Activated CD4-positive, CD25-positive, alpha-beta regulatory T cell treated with anti-CD3 and anti-CD28 coated beads, Interleukin-2, amount 50 U/mL, for 24 hours (primary cell): ENCODE measurements around the gene SHH.
"Not testable (repeated sequence)": the region's sequence is repeated elsewhere in the genome, so short reads cannot be mapped to it uniquely, and the experiment has no call there.

Experiments
- ATAC-seq, 2 donors: fragments of 150-1000 bp; cut with Tn5 transposase; one replicate each; pipeline ENCODE4 v1.10.0; 2021; ENCODE audit warnings: mild to moderate bottlenecking in 1 of 2, moderate library complexity in 1 of 2

The SHH gene

GRCh38 chr7:155842496-155843265 lies 30.4 kb upstream of the SHH start:
- no peak for ATAC-seq

- ATAC-seq: no peak
Observed at GRCh38 chr7:155840909-155841308, 28.6 kb upstream of the SHH start.

- ATAC-seq: no peak
Observed at GRCh38 chr7:155840262-155840885, 28.1 kb upstream of the SHH start.

- no peak for ATAC-seq
Observed at GRCh38 chr7:155839461-155839860, 27.2 kb upstream of the SHH start.

DNA sequence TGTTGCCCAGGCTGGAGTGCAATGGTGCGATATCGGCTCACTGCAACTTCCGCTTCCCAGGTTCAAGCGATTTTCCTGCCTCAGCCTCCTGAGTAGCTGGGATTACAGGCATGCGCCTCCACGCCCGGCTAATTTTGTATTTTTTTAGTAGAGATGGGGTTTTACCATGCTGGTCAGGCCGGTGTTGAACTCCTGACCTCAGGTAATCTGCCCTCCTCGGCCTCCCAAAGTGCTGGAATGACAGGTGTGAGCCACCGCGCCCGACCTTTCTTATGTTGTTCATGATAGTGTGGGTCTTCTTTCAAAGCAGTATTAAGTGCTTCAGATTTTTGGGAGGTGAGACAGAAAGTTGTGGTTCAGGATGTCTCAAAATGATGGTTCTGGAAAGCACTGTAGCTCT lies 26.0 kb upstream of the SHH start:
- ATAC-seq: not testable (repeated sequence)

GRCh38 chr7:155837126-155837479 lies 24.8 kb upstream of the SHH start:
- no peak for ATAC-seq

GRCh38 chr7:155836216-155837125 lies 24.2 kb upstream of the SHH start:
- no peak for ATAC-seq

DNA sequence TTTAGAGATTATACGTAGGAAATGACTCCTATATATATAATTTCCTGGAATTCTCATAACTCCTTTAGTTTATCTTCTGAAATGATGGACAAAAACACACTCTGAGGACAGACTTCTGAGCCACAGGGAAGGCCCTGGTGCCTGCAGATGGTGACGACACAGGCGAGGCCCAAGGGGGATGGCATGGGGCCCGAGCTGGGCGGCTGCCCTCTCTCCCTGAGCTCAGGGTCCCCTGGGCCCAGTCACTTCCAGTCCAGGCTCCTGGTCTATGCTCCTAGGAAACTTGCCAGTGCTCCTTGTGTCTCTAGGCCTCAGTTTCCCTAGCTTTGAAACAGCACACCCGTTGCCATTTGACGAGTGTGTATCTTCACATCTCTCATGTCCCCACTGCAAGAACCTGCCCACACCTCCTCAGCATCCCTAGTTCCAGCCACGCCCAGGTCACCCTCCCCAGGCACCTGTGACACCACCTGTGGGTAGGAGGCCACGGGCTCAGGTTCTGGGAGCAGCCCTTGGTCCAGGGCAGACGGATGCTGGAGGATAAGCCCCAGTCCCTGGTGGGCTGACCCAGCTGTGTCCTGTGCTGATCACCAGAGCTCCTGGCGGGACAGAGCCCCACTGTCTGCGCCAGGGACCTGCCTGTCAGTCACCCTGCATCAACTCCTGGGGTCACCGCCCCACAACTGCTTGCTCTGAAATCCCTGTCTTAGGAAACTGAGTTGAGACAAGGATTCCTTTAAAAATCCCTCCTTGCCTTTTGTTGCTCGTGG lies 23.4 kb upstream of the SHH start:
- ATAC-seq: no peak

- ATAC-seq: no peak
Observed at GRCh38 chr7:155834486-155835048, 22.3 kb upstream of the SHH start.

- no peak for ATAC-seq
Observed at GRCh38 chr7:155833651-155834050, 21.4 kb upstream of the SHH start.

DNA sequence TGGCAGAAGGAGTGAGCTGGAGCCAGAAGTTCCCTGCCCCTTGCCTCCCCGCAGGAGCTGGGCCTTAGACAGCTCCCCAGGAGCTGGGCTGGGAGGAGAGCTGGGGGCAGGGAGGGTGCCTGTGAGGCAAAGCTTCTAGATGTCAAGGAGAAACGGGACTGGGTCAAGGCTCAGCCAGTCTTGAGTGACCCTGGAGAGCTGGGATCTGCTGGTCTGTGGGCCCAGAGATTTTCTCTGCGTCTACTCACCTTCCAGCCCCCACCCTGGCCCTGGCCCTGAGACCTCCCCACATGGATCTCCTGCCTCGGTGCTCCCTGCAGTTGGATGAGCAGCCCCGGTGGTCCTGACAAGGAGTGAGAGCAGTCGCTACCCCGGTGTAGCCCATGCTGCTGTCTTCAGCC lies 20.3 kb upstream of the SHH start:
- no peak for ATAC-seq

DNA sequence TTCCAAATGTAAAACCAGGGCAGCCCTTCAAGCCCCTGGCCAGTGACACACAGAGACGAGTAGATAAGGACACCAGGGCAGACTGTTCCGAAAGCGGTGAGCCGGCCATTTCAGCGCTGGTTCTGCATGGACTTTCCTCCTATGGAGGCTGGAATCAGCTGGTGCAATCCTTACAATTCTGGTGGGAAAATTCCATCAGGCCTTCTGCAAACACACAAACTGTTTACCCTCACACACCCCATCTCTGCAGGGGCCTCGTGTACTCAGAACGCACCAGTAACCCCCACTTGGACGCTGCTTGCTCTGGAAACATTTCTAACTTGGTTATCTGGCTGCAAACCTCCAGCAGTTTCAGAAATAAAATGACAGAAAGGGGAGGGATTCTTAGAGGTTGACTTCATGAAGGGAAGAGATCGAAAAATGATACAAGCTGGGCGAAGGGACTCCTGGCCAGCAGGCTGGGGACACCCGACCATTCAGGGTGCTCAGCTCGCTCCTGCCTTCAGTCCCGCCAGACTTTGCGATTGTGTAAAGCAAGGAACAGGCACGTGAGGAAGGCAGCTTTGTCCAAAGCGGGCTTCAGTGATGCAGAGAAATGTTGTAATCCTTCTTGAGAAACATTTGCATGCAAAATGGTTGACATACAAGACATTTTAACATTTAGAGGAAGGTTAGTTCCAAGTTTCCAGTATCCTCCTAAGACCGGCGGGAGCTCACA lies 19.7 kb upstream of the SHH start:
- ATAC-seq: no peak

DNA sequence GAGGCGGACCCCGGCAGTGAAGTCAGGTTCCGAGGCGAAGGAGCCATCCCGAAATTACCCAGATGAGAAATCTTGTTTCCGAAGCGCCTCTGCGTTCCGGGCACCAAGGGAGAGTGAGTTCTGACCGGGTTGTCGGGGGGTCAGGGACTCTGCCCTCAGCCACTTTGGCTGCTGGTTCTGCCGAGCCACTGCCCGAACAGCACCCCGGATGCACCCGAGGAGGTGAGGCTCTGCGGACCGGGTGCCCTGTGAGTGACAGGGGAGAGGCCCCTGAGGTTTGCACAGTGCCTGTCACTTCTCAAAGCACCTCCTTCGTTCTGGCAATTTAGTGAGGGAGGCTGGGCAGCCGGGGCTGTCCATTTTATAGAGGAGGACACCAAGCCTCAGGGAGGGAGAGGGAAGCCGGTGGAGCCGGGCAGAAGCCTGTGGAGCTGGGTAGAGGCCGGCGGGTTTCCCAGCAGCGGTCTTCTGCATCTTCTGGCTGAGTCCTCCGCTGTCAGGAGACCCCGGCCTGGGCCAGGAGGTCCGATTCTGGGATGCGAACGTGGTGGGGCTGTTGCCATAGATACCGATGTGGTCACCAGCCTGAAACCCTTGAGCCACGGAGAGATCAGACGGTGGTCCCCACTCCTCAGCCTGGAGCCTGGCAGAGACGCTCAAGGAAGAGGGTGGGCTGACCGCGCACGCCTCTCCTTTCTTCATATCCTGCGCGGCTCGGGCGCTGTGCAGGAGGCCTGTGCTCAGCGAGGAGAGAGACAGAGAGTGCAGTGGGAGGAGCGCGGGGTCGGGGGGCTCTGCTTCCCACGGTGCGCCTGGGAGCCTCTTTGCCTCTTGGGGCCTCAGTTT lies 18.9 kb upstream of the SHH start:
- ATAC-seq: no peak

GRCh38 chr7:155829796-155830470 lies 17.7 kb upstream of the SHH start:
- no peak for ATAC-seq

- ATAC-seq: no peak
Observed at GRCh38 chr7:155825336-155825735, 13.1 kb upstream of the SHH start.

- no peak for ATAC-seq
Observed at GRCh38 chr7:155824227-155824886, 12.1 kb upstream of the SHH start.

GRCh38 chr7:155821851-155822250 lies 9.6 kb upstream of the SHH start:
- ATAC-seq: no peak

- no peak for ATAC-seq
Observed at GRCh38 chr7:155820788-155821187, 8.5 kb upstream of the SHH start.

DNA sequence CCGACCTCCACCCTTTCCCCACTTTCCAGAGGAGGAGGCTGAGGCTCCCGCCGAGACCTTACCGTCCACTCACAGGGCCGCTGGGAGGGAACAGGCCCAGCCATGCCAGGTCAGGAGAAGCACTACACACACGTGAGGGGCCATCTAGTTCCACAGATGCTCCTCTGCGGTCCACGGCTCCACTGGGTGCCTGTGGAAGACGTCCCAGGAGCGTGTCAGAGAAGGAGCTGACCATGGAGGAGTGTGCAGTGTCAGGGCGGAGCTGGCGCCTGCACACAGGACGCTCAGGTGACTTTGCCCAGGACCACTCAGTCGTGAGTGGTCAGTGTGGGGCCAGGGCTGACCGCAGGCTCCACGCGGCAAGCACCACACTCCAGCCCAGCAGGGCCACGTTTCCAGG lies 8.0 kb upstream of the SHH start:
- no peak for ATAC-seq

DNA sequence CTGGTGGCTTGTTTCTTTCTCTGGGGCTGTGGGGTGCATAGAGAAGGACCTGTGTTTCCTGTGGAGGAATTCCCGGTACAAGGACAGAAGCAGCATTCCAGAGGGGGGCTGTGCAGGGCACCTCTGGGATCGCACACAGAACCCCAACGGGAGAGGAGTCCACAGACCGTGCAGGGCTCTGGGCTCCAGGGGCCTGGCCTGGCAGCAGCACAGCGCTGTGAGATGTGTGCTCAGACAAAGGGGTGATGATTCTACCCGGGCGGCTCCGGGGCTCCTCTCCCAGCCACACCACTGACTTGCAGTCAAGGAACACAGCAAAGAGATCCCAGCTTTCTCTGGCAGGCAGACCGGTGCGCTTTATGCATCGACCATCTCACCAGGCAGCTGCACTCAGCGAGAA lies 6.9 kb upstream of the SHH start:
- ATAC-seq: no peak
